ENCODE results near the gene SARDH.

SARDH gene, protein sequence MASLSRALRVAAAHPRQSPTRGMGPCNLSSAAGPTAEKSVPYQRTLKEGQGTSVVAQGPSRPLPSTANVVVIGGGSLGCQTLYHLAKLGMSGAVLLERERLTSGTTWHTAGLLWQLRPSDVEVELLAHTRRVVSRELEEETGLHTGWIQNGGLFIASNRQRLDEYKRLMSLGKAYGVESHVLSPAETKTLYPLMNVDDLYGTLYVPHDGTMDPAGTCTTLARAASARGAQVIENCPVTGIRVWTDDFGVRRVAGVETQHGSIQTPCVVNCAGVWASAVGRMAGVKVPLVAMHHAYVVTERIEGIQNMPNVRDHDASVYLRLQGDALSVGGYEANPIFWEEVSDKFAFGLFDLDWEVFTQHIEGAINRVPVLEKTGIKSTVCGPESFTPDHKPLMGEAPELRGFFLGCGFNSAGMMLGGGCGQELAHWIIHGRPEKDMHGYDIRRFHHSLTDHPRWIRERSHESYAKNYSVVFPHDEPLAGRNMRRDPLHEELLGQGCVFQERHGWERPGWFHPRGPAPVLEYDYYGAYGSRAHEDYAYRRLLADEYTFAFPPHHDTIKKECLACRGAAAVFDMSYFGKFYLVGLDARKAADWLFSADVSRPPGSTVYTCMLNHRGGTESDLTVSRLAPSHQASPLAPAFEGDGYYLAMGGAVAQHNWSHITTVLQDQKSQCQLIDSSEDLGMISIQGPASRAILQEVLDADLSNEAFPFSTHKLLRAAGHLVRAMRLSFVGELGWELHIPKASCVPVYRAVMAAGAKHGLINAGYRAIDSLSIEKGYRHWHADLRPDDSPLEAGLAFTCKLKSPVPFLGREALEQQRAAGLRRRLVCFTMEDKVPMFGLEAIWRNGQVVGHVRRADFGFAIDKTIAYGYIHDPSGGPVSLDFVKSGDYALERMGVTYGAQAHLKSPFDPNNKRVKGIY

GRCh38 chr9:133737774-133738639, at the start of gene SARDH:
Gene SARDH (minus strand): TSS chr9:133738352. CDS start chr9:133734173, 4,179 bp downstream.
- peak; percentile 46 for DNase-seq (ENCODE audit: low read depth)

- peak; percentile 12 for DNase-seq (ENCODE audit: low read depth)
These were observed 49.5 kb upstream of the SARDH start for GRCh38 chr9:133787754-133788025.

- DNase-seq (ENCODE audit: low read depth): no peak
These were observed 49.0 kb upstream of the SARDH start for GRCh38 chr9:133786907-133787753.

- no peak for DNase-seq (ENCODE audit: low read depth)
These were observed 48.2 kb upstream of the SARDH start for GRCh38 chr9:133786371-133786753.

GRCh38 chr9:133785753-133786370, 47.7 kb upstream of the SARDH start:
- no peak for DNase-seq (ENCODE audit: low read depth)

DNA sequence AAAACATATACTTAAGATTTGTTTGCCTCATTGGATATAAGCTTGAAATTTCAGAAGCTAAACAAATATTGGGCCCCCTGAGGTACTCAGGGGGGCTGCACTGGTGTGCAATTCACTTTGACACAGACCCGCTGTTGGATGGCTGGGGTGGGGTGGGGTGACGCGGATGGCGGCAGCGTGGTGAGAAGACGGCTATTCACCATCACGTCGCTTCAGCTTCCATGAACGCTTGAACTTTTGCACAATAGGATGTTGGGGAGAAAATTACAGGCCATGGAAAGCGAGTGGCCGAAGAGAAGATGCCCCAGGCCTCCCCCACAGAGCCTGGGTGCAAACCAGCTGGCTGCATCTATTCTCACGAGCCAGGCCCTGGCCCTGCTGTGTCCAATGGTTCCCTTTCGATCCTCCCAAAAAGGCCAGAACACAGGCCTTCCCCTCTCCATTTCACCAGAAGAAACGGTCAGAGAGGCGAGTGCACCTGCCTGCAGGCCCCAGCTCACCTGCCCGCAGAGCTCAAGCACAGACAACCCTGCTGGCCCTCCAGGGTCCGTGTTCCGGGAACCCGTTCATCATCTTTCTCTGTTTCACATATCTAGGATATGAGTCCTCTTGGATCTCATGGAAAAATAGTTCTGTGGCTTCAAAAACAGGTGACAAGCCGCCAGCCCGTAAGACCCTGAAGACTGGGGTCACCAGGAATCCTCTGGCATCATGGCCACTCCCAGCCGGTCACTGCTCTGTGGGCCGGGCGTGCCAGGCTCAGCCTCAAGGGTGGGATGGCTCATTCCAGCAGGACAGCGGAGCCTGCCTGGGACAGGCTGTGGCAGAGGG, 46.8 kb upstream of the SARDH start:
- no peak for DNase-seq (ENCODE audit: low read depth)

DNA sequence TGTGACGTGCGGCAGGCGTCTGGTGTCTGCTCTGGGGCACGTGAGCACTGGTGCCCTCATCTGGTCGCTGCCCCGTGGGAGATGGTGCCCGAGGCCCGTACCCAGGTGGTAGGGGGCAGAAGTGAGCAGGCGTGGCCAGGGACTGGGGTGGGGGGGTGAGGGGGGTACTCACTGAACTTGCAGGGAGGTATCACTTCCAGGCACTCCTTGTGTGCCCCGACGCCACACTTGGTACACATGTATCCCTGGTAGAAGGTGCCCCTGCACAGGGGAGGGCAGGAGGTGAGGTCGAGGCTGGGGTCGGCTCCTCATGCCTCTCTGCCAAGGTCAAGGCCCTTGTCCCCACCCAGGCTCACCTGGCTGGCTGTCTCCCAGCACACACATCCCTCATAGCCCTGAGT, 45.2 kb upstream of the SARDH start:
- DNase-seq (ENCODE audit: low read depth): no peak

DNA sequence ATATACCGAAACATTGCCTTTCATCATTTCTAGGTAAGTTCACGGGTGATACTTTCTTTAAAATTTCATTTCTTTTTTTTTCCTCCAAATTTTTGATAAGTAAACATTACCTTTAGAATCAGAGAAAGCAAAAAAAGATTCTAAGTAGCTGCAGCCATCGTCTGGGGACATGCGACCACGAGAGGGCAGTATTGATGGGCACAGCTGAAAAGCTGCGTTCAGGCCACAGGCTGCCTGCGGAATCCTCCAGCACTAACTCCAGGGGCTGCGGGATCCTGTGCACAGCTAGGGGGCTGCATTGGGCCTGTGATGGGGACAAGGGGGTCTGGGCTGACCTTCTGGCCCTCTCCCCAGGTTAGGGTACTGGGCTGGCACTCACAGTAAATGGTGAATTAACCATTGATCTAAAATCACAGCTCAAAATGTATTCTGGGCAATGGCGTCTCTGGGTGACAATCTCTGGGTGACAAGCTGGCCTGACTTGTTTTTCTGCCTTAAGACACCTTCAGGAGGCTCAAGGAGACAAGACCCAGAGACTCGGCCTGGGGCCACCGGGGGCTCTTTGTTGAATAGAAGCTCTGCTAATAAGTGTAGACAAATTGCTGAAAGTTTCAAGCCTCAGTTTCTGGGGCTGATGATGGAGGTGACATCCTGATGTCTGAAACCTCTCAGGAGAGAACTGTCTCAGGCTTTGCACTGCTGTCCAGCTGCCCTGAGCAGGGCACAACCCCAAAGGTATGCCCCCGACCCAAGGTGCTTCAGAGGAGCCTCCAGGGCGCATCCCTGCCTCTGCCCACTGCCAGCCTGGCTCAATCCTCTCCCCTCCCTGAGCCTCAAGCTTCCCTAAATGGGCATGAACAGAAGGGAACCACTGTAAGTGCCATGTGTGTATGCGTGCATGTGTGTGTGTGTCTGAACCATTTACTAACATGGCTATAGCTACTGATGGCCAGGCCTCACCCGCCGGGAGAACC, 44.3 kb upstream of the SARDH start:
- DNase-seq (ENCODE audit: low read depth): peak; percentile 56

GRCh38 chr9:133781828-133782135, 43.6 kb upstream of the SARDH start:
- no peak for DNase-seq (ENCODE audit: low read depth)

DNA sequence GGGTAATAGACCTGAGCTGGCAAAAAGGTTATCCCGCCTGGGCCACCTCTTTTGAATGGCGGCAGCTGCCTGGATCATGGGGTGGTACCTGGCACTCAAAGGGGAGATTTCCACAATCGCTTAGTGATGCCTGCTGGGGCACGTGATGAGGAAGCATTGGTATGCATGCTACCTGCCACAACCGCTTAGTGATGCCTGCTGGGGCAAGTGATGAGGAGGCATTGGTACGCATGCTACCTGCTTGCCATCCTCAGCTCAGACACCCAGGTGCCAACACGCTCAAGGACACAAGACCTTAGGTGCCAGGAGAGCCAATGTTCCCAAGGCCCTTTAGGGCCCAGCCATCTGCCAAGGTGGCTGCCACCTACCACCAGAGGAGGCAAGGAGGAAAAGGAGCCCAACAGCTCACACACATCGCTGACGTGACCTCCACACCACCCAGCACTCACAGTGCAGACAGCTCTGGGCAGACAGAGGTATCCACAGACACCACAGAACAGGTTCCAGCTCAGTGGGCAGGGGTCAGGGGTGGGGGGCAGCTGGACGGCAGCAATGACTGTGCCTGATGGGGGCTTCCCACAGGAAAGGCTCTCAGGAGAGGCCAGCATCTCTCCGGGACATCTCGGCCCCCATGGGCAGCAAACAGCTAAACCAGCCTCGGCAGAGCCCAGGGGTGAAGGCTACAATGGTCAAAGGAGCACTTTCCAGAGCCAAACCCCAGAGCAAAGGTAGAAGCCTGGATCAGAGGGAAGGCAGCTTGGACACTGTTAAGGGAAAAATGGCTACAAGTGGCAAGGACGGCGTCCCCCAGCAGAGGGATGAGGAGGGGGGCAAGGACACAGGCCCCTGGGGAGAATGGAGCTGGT, 43.0 kb upstream of the SARDH start:
- DNase-seq (ENCODE audit: low read depth): no peak

- no peak for DNase-seq (ENCODE audit: low read depth)
These were observed 42.3 kb upstream of the SARDH start for GRCh38 chr9:133780404-133780945.

- no peak for DNase-seq (ENCODE audit: low read depth)
These were observed 41.6 kb upstream of the SARDH start for GRCh38 chr9:133779516-133780403.

DNA sequence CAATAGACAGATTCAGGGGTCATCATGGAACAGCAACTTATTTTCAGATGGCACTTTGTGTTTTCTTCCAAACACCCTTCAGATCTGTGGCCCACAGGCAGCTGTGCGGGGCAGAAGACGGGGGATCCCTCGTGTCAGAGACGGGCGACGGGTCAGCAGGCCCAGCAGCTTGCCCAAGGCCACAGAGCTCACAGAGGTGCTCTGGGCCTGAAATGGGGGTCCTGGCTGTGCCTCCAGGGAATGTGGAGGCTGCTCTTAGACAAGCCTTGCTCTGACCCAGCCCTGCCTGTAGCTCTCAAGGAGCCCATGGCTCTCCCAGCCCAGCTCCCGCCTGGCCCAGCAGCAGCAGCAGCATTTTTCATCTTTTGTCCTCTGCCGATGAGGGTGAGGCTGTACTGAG, 40.9 kb upstream of the SARDH start:
- no peak for DNase-seq (ENCODE audit: low read depth)

- no peak for DNase-seq (ENCODE audit: low read depth)
These were observed 40.3 kb upstream of the SARDH start for GRCh38 chr9:133778336-133779013.

DNA sequence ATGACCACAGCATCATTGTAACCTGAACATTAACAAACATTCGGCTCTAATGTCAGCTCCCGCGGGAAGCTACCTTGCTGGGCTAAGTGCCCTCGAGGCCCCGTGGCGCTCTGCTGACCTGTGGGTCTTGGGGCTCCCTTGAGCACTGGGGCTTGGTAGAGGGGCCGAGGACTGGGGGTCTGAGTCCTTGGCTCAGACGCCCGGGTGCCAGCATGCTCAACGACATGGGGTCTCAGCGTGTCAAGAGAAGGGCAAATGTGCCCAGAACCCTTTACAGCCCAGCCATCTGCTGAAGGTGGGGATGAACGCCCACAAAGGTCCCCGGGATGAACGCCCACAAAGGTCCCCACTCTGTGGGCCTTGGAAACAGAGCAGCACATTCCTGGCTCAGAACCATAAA, 39.7 kb upstream of the SARDH start:
- no peak for DNase-seq (ENCODE audit: low read depth)
